HK-2 (cell line): ENCODE data around the gene DNHD1.
"Not testable (repeated sequence)": the region's sequence is repeated elsewhere in the genome, so short reads cannot be mapped to it uniquely, and the experiment has no call there.

Experiments used
- DNase-seq: peaks from one replicate; pipeline ENCODE4 v3.0.0-alpha.2; 2018; ENCODE audit not compliant: unreplicated experiment

DNHD1 gene

DNA sequence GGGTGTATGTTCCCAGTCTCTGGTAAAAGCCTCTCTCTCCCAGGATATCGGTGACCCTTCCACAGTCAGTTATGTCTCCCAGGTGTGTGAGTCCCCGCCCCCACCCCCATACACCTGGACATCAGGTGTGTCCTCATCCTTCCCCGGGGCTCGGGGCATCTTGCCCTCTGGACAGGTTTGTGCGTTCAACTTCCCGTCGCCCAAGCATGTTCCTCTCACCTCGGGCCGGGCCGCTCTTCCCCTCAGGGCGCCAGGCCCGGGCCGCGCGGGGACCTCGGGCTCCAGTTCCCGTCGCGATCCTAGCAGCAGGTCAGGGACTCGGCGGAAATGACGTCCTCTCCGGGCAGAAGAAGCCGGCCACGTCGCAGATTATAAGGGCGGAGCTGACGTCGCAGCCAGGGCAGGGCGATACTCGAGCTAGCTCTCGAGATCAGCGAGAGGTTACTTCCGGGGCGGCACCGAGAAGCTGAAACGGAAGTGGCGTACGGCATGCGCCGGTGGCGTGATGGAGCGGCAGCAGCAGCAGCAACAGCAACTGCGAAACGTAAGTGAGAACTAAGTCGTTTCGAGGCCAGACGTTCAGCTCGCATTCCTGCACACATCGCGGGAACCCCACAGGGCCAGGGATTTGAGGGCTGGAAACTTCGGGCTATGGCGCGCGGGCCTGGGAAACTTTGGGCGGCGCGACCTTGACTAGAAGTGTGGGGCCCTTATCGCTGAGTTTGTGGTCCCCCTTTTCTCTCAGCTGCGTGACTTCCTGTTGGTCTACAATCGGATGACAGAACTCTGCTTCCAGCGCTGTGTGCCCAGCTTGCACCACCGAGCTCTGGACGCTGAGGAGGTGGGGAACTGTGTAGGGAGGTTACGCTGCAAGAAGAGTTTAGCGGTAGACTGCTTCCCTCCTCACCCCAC, 15.8 kb upstream of the DNHD1 start, which contains the start of the genes ARFIP2 and TIMM10B:
TSS of gene ARFIP2 (minus strand) at position 320 of the 912 bp plus-strand sequence. CDS start 910 bp downstream, outside the sequence.
TSS of gene TIMM10B (plus strand) at position 490 of the 912 bp plus-strand sequence. CDS start at position 506, 16 bp downstream.
- DNase-seq, result peak; percentile 91

DNA sequence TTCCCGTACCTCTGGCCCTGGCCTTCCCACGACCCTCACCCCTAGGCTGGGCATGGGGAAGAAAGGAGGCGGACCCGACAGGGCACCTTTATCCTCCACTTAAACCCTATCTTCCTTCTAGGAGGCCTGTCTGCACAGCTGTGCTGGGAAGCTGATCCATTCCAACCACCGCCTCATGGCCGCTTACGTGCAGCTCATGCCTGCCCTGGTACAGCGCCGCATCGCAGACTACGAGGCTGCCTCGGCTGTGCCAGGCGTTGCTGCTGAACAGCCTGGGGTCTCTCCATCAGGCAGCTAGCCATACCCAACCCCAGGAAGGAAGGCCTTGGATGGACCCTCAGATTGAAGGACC, 15.2 kb upstream of the DNHD1 start:
- DNase-seq, result no peak

DNA sequence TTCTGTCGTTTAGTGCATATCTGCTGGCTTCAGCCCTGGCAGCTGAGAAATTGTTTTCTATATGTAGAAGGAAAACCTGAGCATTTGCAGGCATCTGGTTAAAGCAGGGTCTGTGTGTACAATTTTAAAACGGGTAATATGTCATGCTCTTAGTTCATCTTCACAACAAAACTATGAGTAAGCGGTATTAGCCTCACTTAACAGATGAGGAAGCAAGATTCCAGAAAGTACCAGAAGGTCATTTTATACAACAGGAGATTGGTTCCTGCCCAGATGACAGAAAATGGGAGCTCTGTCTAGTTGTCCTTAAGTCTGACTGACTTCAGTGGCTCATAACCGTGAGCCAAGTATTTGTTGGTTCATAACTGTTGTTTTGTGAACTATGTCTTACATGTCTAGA, 14.6 kb upstream of the DNHD1 start:
- DNase-seq, result no peak

DNA sequence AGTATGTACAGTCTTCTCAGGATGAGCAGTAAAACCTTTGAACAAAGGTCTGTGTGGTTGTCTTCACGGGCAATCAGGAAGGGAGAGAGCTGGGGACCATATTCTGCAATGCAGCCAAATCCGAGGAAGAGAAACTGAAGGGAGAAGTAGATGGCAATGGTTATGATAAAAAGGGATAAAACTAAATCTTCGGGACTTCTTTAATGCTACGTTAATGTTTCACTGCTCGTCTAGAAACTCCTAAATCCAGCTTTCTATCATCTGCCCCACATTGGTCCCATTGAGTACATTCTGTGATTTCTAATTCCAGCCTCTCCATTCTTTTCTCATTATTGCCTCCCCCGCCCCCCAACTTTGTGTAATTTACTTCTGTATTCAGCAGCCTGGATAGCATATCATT, 14.1 kb upstream of the DNHD1 start:
- no peak for DNase-seq

DNA sequence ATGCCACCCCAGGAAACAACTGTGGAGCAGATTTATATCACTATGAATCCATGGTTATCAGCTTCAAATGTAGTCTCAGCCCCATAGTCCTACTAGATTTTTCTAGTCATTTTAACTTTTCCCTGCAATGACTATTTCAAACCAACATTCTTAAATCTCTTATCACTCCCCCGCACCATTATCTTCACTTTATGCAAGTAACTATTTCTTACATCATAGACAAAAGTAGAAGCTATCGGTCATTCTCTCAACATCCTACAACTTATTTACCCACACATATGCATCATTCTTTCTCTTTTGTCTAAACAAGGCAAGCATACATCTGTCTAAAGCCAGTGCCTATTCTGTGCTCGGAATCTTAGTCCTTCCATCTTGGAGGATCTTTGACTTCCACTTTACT, 11.4 kb upstream of the DNHD1 start:
- no peak for DNase-seq

DNA sequence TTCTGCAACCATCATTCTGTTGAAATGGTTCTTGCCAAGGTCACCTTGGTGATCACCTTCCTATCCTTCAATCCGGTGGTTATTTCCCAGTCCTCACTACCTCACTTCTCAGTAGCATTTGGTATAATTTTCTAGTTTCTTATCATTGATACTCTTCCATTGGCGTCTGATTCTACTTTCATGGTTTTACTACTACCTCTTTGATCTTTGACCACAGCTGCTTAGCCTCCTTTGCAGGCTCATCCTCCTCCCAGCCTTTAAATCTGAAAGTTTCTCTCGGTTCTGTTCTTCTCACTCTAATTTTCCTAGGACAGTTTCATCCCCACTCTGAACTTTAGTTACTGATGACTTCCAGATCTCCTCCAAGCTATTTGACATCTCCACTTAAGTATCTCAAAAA, 10.8 kb upstream of the DNHD1 start:
- DNase-seq, result no peak

DNA sequence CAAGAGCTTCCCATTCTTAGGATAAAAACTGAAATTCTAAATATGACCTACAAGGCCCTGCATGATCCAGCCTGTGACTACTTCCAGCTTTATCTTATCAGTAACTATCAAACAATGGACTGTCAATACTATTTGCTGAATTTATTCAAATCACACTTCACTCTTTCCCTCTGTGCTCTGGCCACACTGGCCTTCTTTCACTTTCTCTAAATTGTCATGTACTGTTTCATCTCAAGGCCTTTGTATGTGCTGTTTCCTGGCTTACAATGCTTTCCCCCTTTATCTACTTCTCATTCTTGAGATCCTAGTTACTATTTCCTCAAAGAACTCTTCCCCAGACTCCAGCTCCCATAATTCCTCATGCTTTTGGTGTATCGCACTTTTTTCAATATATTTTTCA, 10.1 kb upstream of the DNHD1 start:
- DNase-seq, result no peak

DNA sequence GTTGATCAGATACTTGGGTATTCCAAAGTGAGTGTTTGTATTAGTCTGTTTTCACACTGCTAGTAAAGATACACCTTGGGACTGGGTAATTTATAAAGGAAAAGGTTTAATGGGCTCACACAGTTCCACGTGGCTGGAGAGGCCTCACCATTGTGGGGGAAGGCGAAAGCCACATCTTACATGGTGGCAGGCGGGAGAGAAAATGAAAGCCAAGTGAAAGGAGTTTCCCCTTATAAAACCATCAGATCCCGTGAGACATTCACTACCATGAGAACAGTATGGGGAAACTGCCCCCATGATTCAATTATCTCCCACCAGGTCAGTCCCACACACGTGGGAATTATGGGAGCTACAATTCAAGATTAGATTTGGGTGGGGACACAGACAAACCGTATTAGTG, 8.7 kb upstream of the DNHD1 start:
- no peak for DNase-seq

DNA sequence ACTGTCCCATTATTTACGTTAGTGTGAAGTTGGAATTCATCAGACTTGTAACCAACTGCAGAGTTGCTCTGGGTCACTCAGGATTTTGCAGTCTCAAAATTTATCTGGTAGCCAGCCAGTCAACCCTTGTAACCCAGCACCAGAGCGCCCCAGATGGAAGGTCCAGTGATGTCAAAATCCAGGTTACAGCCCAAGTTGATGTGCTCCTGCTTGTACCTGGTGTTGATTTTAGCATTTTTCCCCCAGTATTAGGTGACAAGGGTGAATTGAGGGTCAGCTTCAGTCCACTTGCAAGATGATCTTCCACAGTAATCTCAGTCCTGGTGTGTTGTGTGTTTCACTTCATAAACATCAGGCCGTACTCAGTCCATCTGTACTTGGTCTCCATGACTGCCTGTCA, 8.3 kb upstream of the DNHD1 start:
- no peak for DNase-seq

DNA sequence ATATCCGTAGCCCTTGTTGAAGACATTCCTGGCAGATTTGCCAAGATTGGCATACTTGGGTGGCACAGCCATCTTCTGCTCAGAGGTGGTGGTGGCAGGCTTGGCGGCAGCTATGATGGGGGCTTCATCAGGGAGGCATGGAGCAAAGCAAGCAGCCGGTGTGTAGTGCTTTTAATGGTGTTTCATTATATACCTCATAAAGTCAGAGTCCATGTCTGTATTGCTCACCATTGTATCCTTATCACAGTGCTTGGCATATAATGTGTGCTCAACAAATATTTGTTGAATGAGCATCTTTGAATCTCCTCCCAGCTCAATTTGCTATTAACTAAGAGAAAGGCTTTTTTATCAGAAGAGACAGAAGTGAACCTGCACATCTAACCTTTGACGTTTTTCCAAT, 7.8 kb upstream of the DNHD1 start:
- DNase-seq, result no peak

DNA sequence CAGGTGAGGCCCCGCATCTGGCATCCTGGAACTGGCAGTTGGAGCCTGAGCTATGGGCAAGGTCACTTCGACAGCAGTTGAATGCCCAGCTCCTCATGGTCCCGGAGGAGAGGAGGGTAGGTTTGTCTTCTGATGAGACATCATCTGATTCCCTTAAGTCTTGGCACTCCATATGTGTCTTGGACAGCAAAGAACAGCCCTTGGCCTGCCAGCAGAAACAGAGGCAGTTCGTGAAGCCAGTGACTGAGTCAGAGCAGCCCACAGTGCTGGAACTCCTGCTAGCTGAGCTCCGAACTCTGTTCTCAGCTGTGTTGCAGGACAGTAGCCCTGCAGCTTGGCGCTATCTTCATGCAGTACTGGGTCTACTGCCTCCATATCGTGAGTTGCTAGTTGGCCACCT, 1.0 kb downstream of the DNHD1 start:
- DNase-seq, result no peak

DNA sequence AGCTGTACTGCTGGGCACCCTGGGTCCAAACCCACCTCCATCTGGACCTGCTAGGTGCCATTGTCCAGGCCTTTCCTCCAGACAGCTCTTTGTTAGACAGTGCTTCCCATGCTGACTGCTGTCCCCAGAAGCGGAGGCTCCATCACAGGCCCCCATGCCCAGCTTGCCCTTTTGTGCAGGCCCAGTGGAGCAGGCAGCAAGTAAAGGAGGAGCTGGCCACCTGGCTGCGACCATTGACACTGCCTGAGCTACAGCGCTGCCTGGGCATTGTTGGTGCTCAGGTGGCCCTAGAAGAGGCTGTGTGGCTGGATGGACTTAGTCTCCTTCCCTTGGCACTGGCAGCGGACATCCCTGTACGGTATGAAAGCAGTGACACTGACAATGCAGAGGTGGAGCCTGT, 1.5 kb downstream of the DNHD1 start:
- DNase-seq, result no peak

DNA sequence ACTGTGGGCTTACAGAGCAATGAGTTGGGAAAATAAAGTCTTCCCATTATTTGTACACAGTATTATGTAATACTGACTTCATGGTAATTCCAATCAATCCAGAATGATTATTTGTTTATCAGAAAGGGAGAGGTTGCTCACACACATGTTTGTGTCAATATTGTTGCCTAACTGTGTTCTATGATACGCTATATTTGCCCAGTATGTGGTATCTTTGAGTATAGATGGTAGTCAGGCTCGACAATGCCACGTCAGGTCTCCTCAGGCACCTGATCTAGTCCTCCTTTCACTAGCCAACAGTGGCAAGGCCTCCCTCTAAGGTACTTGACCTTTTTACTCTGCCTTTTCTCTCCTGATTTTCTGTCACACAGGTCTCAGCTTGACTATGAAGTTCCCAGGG, 5.3 kb downstream of the DNHD1 start:
- no peak for DNase-seq

DNA sequence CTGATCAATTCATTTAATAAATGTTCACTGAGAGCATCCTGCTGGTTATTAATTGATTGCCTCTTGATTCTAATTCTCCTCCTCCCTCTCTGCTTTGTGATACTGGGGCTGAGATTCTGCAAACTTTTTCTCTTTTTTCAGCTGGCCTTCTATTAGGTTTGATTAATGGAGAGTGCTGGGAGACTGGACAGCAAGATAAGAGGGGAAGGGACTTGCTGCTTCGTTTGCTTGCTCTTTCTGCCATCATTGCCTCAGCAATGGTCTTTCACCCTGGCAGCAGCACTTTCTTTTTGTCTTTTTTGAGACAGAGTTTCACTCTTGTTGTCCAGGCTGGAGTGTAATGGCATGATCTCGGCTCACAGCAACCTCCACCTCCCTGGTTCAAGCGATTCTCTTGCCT, 7.1 kb downstream of the DNHD1 start:
- DNase-seq, result no peak

DNA sequence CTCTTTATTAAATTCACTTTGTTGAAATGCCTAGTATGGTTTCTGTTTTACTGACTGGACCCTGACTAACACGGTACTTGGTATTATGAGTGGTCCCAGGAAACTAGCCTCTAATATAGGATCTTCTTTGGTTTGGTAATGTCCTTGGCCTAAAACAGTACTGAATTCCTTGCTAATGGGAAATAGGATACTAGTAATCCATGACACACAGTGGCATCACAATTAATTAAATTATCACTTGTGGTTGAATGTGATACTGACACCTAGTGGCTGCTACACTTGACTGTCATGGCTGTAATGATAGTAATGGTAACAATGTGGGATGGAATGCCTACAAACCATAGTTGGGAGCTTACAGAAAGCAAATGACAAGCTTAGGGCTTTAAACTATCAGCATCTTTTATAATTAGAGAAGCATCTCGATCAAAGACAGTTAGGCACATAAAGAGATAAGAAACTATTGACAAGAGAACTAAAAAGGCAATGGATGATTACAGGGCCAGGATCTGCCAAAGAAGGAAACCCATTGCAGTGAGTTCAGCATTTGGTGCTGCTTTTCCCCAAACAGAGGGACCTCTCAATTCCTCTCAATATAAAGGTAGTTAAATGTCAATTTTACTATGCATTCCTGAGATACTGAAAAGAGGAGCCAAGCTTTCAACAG, 8.6 kb downstream of the DNHD1 start:
- DNase-seq, result no peak

DNA sequence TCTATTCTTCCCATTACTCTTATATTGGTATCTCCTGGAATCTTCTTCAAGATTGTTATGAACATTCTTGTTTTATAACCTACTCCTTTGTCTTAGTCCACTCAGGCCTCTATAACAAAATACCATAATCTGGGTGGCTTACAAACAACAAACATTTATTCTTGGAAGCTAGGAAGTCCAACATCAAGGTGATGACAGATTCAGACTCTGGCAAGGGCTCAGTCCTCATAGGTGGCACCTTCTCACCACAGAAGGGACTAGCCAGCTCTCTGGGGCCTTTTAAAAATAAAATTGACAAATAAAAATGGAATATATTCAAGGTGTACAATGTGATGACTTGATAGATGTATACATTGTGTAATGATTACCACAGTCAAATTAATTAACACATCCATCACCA, 19.8 kb downstream of the DNHD1 start:
- DNase-seq, result no peak

DNA sequence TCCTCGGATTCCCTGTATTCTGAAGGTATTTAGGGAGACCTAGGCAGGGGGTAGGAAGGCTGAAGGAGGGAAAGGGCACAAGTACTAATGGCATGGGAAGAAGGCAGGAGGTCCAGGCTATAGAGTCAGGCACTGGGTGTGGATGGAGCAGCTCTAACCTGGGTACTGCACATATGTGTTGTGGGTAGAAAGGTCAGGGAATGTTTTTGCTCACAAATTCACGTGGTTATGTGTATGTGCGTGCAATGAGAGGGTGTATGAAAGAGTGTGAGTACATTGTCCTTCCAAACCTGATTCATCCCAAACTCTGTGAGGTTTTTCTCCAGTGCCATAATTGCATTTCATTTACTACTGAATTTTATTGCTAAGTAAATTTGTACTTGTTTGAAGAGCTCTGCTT, 23.2 kb downstream of the DNHD1 start:
- no peak for DNase-seq

DNA sequence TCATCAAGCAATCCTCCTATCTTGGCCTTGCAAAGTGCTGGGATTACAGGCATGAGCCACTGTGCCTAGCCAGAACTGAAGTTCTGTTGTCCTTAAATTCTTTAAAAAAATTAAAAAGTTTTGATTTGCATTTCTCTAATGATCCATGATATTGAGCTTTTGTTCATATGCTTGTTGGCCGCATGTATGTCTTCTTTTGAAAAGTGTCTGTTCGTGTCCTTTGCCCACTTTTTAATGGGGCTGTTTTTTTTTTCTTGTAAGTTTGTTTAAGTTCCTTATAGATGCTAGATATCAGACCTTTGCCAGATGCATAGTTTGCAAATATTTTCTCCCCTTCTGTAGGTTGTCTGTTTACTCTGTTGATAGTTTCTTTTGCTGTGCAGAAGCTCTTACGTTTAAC, 24.9 kb downstream of the DNHD1 start:
- DNase-seq, result not testable (repeated sequence)

DNA sequence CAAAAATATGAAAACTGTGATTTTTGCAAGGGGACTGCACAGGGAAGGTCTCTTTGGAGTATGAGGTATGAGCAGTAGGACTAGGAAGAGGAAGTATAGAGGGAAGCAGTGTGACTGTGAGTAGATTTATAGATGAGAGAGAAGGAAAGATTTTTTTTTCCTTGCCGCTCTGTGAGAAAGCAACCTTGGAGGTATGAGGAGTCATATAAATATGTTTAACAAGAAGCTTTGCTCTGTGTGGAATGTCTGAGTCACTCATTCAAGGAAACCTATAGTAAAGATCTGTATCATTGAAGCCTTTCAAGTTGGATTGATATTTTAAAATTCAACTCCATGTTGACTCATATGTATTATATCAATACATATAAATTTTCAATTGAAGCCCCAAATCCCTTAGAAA, 26.2 kb downstream of the DNHD1 start:
- DNase-seq, result no peak

DNA sequence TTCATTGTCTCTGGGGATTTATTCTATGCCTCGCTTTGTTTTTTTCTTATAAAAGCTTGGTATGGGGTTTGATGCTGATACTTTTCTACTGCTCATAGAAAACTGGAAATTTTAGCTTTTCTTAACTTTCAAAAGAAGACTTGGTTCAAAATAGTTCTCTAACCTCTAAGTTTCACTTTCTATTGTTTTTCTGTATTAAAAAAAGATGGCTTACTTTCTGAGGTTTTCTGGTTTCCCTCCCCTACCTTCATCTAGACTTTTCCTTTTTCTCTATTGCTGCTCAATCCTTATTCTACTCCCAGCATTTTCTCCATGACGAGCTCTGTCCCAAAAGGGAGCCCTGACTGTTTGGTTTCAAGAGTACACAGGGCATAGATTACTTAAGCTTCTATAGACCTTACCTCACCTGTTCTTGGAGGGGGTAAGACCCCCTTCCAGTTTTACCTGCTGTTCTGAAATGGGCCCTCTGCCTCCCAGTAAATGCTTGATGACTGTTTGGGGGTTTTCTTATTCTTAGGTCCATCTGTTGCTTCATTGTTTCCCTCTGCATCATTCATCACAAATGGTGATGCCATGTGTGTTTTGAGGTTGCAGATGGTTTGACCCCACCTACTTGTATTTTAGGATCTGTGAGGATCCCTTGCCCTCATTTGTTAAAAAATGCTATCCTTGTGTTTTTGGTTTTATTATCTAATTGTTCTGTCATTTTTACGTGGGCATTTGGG, 29.5 kb downstream of the DNHD1 start:
- DNase-seq, result no peak

DNA sequence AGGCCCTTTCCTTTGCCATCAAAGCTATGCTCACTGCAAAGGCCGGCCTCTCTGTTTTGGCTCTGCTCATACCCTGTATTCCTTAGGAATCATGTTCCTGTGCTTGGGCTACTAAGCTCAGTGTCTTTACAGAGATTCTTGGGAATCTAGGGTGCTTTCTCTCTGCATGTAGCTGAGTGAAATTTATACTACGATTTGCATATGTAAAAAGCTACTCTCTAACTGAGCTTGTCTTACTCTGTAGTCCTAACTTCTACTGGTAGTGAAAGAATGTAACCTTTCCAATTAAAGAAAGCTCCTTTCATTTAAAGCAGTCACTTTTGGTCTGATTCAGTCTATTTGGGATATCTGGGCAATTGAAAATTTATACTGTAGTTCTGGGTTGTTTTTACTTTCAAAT, 32.2 kb downstream of the DNHD1 start:
- DNase-seq, result no peak

DNA sequence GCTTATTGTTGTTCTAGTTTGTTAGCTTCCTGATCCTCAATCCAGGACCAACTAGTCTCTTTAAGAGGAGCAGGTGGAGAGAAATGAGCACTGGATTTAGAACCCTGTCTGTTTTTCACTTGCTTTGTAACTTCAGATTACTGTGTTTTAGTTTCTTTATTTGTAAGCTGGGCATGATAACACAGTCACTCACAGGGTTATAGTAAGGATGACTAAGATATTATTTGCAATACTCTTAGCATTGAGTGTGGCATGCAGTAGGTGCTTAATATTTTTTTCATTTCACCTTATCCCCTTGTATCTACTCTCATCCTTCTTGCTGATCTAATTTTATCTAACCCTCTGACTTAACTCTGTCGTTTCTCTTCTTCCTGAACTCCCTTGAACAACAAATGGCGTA, 33.8 kb downstream of the DNHD1 start:
- DNase-seq, result no peak
